Activated naive CD4-positive, alpha-beta T cell treated with anti-CD3 and anti-CD28 coated beads, Interleukin-2, amount 10 ng/mL, durations not matched to agents 7 days and 5 days (primary cell): Measurements from ENCODE around the gene GSTM3.
"Not testable (repeated sequence)": the region's sequence is repeated elsewhere in the genome, so short reads cannot be mapped to it uniquely, and the experiment has no call there.

Experiments used
- CTCF ChIA-PET: fragments of 350-600 bp; sonication (Branson Sonifier 250); formaldehyde crosslinking; loops from one replicate; lab custom pipeline; 2021; ENCODE audit warnings: antibody characterized with exemption; lab: Charles Lee
- DNase-seq: peaks from one replicate; pipeline ENCODE4 v3.0.0-alpha.2; 2020
- H3K27ac Mint-ChIP-seq: one replicate; pipeline ENCODE4 v1.8.0; 2021; ENCODE audit warnings: mild to moderate bottlenecking, moderate library complexity, mixed read lengths
- H3K27me3 Mint-ChIP-seq: one replicate; pipeline ENCODE4 v1.8.0; 2021; ENCODE audit warnings: mild to moderate bottlenecking, mixed read lengths
- H3K36me3 Mint-ChIP-seq: one replicate; pipeline ENCODE4 v1.8.0; 2021; ENCODE audit warnings: mixed read lengths
- H3K4me1 Mint-ChIP-seq: one replicate; pipeline ENCODE4 v1.8.0; 2021; ENCODE audit warnings: mixed read lengths
- H3K4me3 Mint-ChIP-seq: one replicate; pipeline ENCODE4 v1.8.0; 2021; ENCODE audit warnings: mild to moderate bottlenecking, moderate library complexity, mixed read lengths
- H3K9me3 Mint-ChIP-seq: one replicate; pipeline ENCODE4 v1.8.0; 2021; ENCODE audit warnings: mixed read lengths

GSTM3 gene

GRCh38 chr1:109771712-109772657, 31.1 kb upstream of the GSTM3 start:
- no peak for DNase-seq
- no peak overlapping the region for H3K4me3 Mint-ChIP-seq
- no peaks in the 10 kb centered on the region for H3K9me3 Mint-ChIP-seq
- H3K27ac Mint-ChIP-seq: no peak overlapping the region
- peaks cover 52% of the 10 kb centered on the region for H3K27me3 Mint-ChIP-seq
- H3K36me3 Mint-ChIP-seq: no peaks in the 10 kb centered on the region
- CTCF ChIA-PET: interaction anchor here (1.2 to 14.3 kb wide), 7 partner anchors 122 to 331 kb away, joined by 3 to 613 read pairs (median 40); partner anchors contain the start of genes AHCYL1, GNAI3 and GPR61
- peaks cover 9% of the 10 kb centered on the region for H3K4me1 Mint-ChIP-seq

DNA sequence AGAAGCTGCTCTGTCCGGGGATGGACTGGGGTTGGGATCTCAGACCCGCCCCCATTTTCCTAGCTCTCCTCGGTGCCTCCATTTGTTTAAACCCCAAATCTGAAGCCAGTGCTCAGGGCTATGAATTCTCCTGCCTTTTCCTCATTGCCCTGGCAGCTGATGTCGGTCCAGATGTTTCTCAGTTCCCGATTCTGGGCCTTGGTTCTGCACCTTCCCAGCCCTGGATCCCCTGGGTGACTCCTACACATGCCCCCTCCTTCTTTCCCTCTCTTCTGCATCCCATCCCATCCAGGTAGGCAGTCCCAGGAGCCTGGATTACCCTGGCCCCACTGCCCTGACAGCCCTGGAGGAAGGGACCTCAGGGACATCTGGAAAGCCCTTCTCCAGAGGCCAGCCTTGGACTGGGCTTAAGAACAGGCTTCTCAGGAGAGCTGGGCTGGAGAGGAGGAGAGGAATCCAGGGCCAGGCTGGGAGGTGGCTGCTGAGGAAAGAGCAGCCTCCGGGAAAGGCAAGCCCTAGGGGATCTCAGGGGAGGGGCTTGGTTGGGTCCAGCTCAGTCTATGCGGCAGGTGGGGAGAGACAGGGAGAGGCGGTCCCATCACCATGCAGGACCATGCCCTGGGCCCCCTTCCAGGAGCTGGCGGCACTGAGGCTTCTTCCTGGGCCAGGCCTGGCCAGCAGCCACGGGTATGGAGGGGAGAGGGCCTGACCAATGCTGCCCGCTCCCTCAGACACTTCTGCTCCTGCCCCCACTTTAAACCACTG, 29.7 kb upstream of the GSTM3 start:
- Mint-ChIP-seq H3K4me3 (no peak overlapping the region), H3K27ac (no peak overlapping the region), H3K36me3 (no peaks in the 10 kb centered on the region), H3K4me1 (peaks cover 6% of the 10 kb centered on the region), H3K9me3 (no peaks in the 10 kb centered on the region), H3K27me3 (peaks cover 39% of the 10 kb centered on the region)
- CTCF ChIA-PET: interaction anchor here (0.9 to 14.3 kb wide), 8 partner anchors 118 to 333 kb away, joined by 3 to 613 read pairs (median 4); partner anchors contain the start of genes AHCYL1, GNAI3 and GPR61
- peak; percentile 7 for DNase-seq

DNA sequence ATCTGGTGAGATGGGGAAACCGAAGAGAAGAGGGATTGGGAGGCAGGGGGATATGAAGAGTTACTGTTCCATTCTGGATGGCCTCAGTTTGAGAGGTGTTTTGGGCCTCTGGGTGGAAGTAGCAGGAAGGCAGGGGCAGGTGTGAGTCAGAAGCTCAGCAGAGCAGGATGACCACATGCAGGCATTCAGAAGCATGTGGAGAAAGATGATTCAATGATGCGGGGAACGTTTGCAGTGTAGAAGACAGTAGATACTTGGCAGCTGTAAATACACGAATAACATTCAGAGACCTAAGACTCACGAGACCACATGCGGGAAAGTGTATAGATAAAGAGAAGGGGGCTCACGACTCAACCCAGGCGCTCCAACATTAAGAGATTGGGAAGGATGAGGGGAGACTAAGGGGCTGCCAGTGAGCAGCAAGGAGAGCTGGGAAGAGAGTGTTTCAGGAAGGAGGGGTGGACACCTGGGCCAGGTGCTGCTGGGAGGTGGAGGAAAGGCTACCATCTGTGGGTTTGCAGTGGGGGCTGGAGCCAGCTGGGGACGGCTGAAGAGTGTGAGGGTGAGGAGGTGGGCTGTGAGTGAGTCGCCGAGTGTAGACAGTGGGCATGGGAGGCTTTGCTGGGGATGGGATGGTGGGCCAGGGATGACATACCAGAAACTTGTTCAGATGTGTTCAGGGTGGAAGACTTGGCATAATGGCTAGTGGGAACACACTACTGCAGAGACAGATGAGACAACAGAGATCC, 28.7 kb upstream of the GSTM3 start:
- DNase-seq: peak; percentile 4
- H3K36me3 Mint-ChIP-seq: no peaks in the 10 kb centered on the region
- no peak overlapping the region for H3K27ac Mint-ChIP-seq
- no peaks in the 10 kb centered on the region for H3K9me3 Mint-ChIP-seq
- CTCF ChIA-PET: interaction anchor here (1.1 to 14.3 kb wide), 3 partner anchors 117 to 210 kb away, joined by 4 to 613 read pairs (median 326); partner anchors contain the start of gene AHCYL1
- H3K4me1 Mint-ChIP-seq: peaks cover 6% of the 10 kb centered on the region
- H3K27me3 Mint-ChIP-seq: peaks cover 31% of the 10 kb centered on the region
- H3K4me3 Mint-ChIP-seq: no peak overlapping the region

- DNase-seq: peak; percentile 3
- H3K4me3 Mint-ChIP-seq: no peak overlapping the region
- CTCF ChIA-PET: interaction anchor here (12.6 kb wide), 1 partner anchor 128 kb away, joined by 326 read pairs; no protein-coding TSS in a partner anchor
These were observed 28.0 kb upstream of the GSTM3 start for GRCh38 chr1:109768820-109769219.

GRCh38 chr1:109768335-109768650, 27.5 kb upstream of the GSTM3 start:
- Mint-ChIP-seq H3K4me3 (no peak overlapping the region), H3K4me1 (peaks cover 2% of the 10 kb centered on the region), H3K27me3 (peaks cover 21% of the 10 kb centered on the region), H3K36me3 (no peaks in the 10 kb centered on the region), H3K9me3 (no peaks in the 10 kb centered on the region), H3K27ac (no peak overlapping the region)
- CTCF ChIA-PET: interaction anchor here (12.6 kb wide), 1 partner anchor 128 kb away, joined by 326 read pairs; no protein-coding TSS in a partner anchor
- peak; percentile 5 for DNase-seq

More at GRCh38 chr1:109768820-109769219, 28.0 kb upstream of the GSTM3 start:
- H3K4me1 Mint-ChIP-seq: peaks cover 5% of the 10 kb centered on the region
- no peak overlapping the region for H3K27ac Mint-ChIP-seq
- no peaks in the 10 kb centered on the region for H3K36me3 Mint-ChIP-seq
- peaks cover 25% of the 10 kb centered on the region for H3K27me3 Mint-ChIP-seq
- H3K9me3 Mint-ChIP-seq: no peaks in the 10 kb centered on the region

GRCh38 chr1:109767637-109768334, 26.9 kb upstream of the GSTM3 start:
- CTCF ChIA-PET: interaction anchor here (12.6 kb wide), 1 partner anchor 127 kb away, joined by 326 read pairs; no protein-coding TSS in a partner anchor
- Mint-ChIP-seq H3K27me3 (peaks cover 21% of the 10 kb centered on the region), H3K4me1 (peaks cover 2% of the 10 kb centered on the region), H3K36me3 (no peaks in the 10 kb centered on the region), H3K27ac (no peak overlapping the region), H3K9me3 (no peaks in the 10 kb centered on the region), H3K4me3 (no peak overlapping the region)
- DNase-seq: peak; percentile 14

- H3K36me3 Mint-ChIP-seq, CTCF ChIA-PET: not testable (repeated sequence)
These were observed 26.3 kb upstream of the GSTM3 start for GRCh38 chr1:109766991-109767636.

GRCh38 chr1:109765896-109766615, 25.2 kb upstream of the GSTM3 start:
- CTCF ChIA-PET: interaction anchor here (1.0 to 2.0 kb wide), 4 partner anchors 8 to 126 kb away, joined by 3 to 9 read pairs (median 4); no protein-coding TSS in a partner anchor
- Mint-ChIP-seq H3K27me3 (peaks cover 14% of the 10 kb centered on the region), H3K4me1 (no peaks in the 10 kb centered on the region), H3K36me3 (no peaks in the 10 kb centered on the region), H3K27ac (no peak overlapping the region), H3K4me3 (no peak overlapping the region), H3K9me3 (no peaks in the 10 kb centered on the region)
- peak; percentile 13 for DNase-seq

More at GRCh38 chr1:109766991-109767636, 26.3 kb upstream of the GSTM3 start:
- H3K4me3 Mint-ChIP-seq, H3K9me3 Mint-ChIP-seq, H3K27ac Mint-ChIP-seq, H3K4me1 Mint-ChIP-seq: not testable (repeated sequence)
- peak; percentile 1 for DNase-seq
- peaks cover 15% of the 10 kb centered on the region for H3K27me3 Mint-ChIP-seq

DNA sequence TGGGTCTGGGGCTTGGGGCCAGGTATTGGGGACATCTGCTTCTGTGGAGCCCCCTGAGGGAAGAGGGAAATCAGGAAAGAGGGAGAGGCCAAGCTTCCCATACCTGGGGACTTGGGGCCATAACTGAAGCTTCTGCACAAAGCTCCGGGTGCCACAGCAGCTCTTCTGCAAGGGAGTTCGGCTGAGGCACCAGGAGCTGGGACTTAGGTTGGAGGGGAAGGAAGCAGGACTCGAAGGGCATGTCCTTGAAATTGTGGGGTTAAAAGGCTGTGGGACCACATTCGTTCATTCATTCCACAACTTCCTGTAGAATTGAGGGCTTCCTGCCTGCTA, 24.6 kb upstream of the GSTM3 start:
- Mint-ChIP-seq H3K36me3 (no peaks in the 10 kb centered on the region), H3K9me3 (no peaks in the 10 kb centered on the region), H3K4me3 (no peak overlapping the region), H3K27me3 (peaks cover 13% of the 10 kb centered on the region), H3K4me1 (no peaks in the 10 kb centered on the region), H3K27ac (no peak overlapping the region)
- CTCF ChIA-PET: interaction anchor here (1.0 to 2.0 kb wide), 4 partner anchors 9 to 125 kb away, joined by 3 to 9 read pairs (median 4); no protein-coding TSS in a partner anchor
- DNase-seq: peak; percentile 16

DNA sequence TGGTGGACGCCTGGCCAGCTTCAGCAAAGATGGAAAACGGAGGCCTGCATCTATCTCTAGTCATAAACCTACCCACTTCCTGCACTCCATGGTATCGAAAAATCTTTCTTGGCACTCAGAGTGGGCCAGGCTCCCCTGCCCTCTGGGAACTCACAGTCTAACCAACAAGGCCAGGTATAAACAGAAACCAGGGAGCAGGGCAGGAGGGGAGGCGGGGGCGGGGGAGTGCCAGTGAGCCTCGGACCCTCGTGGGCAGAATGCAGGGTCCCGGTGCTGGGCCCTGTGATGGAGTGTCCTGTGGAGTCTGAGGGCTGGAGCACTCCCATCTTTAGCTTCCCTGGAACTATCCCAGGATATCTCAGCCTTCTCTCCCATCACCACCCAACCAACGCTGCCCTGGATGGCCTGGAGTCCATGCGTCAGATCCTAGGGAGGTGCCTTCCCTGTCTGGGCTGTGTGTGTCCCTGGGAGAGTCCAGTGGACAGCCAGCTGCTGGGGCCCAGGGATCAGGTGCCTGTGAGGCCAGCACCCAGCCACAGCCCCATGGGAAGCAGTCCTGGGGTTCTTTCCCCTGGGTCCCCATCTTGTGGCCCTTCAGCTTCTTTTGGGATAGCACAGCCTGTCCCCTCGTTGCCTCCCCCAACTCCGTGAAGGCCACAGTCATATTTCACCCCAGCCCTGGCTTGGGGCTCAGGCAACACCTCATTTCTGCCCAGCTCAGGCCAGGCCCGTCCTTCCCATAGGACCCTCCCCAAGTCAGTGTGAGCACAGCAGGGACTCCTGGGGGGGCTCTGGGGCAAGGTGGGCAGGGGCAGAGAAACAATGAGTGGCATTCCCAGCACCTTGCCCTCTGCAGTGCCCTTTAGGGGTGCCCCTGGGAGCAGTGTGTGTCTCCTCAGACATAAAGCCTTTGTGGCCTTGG, 24.0 kb upstream of the GSTM3 start:
- no peaks in the 10 kb centered on the region for H3K36me3 Mint-ChIP-seq
- no peaks in the 10 kb centered on the region for H3K9me3 Mint-ChIP-seq
- peaks cover 6% of the 10 kb centered on the region for H3K27me3 Mint-ChIP-seq
- H3K4me1 Mint-ChIP-seq: no peaks in the 10 kb centered on the region
- H3K27ac Mint-ChIP-seq: no peak overlapping the region
- no peak overlapping the region for H3K4me3 Mint-ChIP-seq
- CTCF ChIA-PET: interaction anchor here (1.1 to 2.0 kb wide), 3 partner anchors 10 to 125 kb away, joined by 3 to 9 read pairs (median 6); no protein-coding TSS in a partner anchor
- DNase-seq: peak; percentile 10

GRCh38 chr1:109763646-109764415, 23.0 kb upstream of the GSTM3 start, which contains the start of gene EPS8L3:
TSS of gene EPS8L3 (minus strand) at chr1:109763923. CDS start at chr1:109761749, 2,174 bp downstream.
- no peaks in the 10 kb centered on the region for H3K4me1 Mint-ChIP-seq
- no peaks in the 10 kb centered on the region for H3K27me3 Mint-ChIP-seq
- H3K36me3 Mint-ChIP-seq: no peaks in the 10 kb centered on the region
- CTCF ChIA-PET: interaction anchor here (0.7 to 1.1 kb wide), 2 partner anchors 121 to 220 kb away, joined by 3 read pairs; no protein-coding TSS in a partner anchor
- H3K4me3 Mint-ChIP-seq: no peak within 1 kb of the TSS
- no peaks in the 10 kb centered on the region for H3K9me3 Mint-ChIP-seq
- H3K27ac Mint-ChIP-seq: no peak within 1 kb of the TSS
- DNase-seq: peak; percentile 11
